CD4-positive, CD25-positive, alpha-beta regulatory T cell (primary cell): ENCODE data around the gene PLEKHA8. TPM values are rescaled to one million over a fixed set of nuclear protein-coding genes. Genes with fewer than 3 reads are reported as not detected.
"Not testable (repeated sequence)": the region's sequence is repeated elsewhere in the genome, so short reads cannot be mapped to it uniquely, and the experiment has no call there.

ENCODE experiments used
- ATAC-seq, 2 donors: fragments of 150-1000 bp; cut with Tn5 transposase; one replicate each; pipeline ENCODE4 v1.10.0; 2021; ENCODE audit warnings: low read depth in 2 of 2, moderate number of reproducible peaks in 2 of 2, moderate library complexity in 1 of 2
- DNase-seq, 3 donors: peaks; one replicate each; pipeline versions ENCODE4 v3.0.0 to v3.0.0-alpha.2; 2012 to 2022; ENCODE audit warnings: mixed read lengths in 1 of 3
- H3K27ac ChIP-seq: one replicate; pipeline ENCODE4 v1.7.0; 2013; ENCODE audit warnings: mild to moderate bottlenecking, low read length; ENCODE audit not compliant: insufficient read depth, poor library complexity, severe bottlenecking
- H3K27me3 ChIP-seq: one replicate; pipeline ENCODE4 v1.7.0; 2013; ENCODE audit warnings: low read length; ENCODE audit not compliant: control insufficient read depth, insufficient read depth
- H3K36me3 ChIP-seq: one replicate; pipeline ENCODE4 v1.7.0; 2013; ENCODE audit warnings: mild to moderate bottlenecking, low read length, moderate library complexity; ENCODE audit not compliant: control insufficient read depth, insufficient read depth
- H3K4me1 ChIP-seq: 2 replicates; pipeline ENCODE4 v1.7.0; 2013; ENCODE audit warnings: mild to moderate bottlenecking, low read length; ENCODE audit not compliant: insufficient read depth, control insufficient read depth, poor library complexity, severe bottlenecking
- H3K4me3 ChIP-seq: one replicate; pipeline ENCODE4 v1.7.0; 2013; ENCODE audit warnings: low read depth, mild to moderate bottlenecking, low read length, moderate library complexity
- H3K9me3 ChIP-seq, 2 experiments: 1 replicate in 1 of 2; 2 replicates in 1 of 2; pipeline ENCODE4 v1.7.0; 2013; ENCODE audit warnings: low read length in 2 of 2, mild to moderate bottlenecking in 1 of 2, moderate library complexity in 1 of 2; ENCODE audit not compliant: control insufficient read depth in 2 of 2
- H3K27ac Mint-ChIP-seq, 3 donors: one replicate each; pipeline ENCODE4 v1.8.0; 2020 to 2022; ENCODE audit warnings: mild to moderate bottlenecking in 3 of 3, mixed read lengths in 3 of 3, moderate library complexity in 2 of 3
- H3K27me3 Mint-ChIP-seq: one replicate; pipeline ENCODE4 v1.8.0; 2022; ENCODE audit warnings: mild to moderate bottlenecking, mixed read lengths
- H3K36me3 Mint-ChIP-seq: one replicate; pipeline ENCODE4 v1.8.0; 2020; ENCODE audit warnings: mixed read lengths
- H3K4me1 Mint-ChIP-seq, 4 donors: one replicate each; pipeline ENCODE4 v1.8.0; 2020 to 2022; ENCODE audit warnings: mixed read lengths in 4 of 4, mild to moderate bottlenecking in 1 of 4
- H3K4me3 Mint-ChIP-seq, 4 donors: one replicate each; pipeline ENCODE4 v1.8.0; 2020 to 2022; ENCODE audit warnings: mild to moderate bottlenecking in 4 of 4, mixed read lengths in 4 of 4, moderate library complexity in 3 of 4
- H3K9me3 Mint-ChIP-seq, 7 donors: one replicate each; pipeline ENCODE4 v1.8.0; 2020 to 2022; ENCODE audit warnings: mixed read lengths in 7 of 7, mild to moderate bottlenecking in 3 of 7, moderate library complexity in 2 of 7
- polyA plus RNA-seq, 4 donors: library from polyadenylated mRNA; unstranded; fragments of 300-500 nt; fragmentation: Illumina TruSeq; gene quantifications; one replicate each; pipeline ENCODE4 v1.2.3, GENCODE V29; 2021
- total RNA-seq: library from RNA; stranded (reverse); gene quantifications from one replicate; pipeline ENCODE4 v1.2.3, GENCODE V29; 2022

The PLEKHA8 gene
- total and polyA plus RNA-seq, 5 donors from 2014 or later = 3.1 to 15.2 (median 8.0) TPM

- no peak for DNase-seq
- H3K9me3 ChIP-seq = no peaks in the 10 kb centered on the region
- H3K27me3 ChIP-seq = no peaks in the 10 kb centered on the region
- Mint-ChIP-seq H3K4me1 (peaks cover 2 to 13% (median 11%) of the 10 kb centered on the region in 4 donors), H3K27ac (no peak overlapping the region), H3K27me3 (no peaks in the 10 kb centered on the region), H3K9me3 (no peaks in the 10 kb centered on the region), H3K4me3 (peak overlapping the region in 1 of 4 donors; percentile 13), H3K36me3 (peaks cover 42% of the 10 kb centered on the region)
- H3K4me1 ChIP-seq = no peaks in the 10 kb centered on the region
- H3K4me3 ChIP-seq = no peak overlapping the region
- H3K27ac ChIP-seq = no peak overlapping the region
- no peak for ATAC-seq
- peaks cover 21% of the 10 kb centered on the region for H3K36me3 ChIP-seq
Observed at GRCh38 chr7:30047124-30047523, 18.9 kb downstream of the PLEKHA8 start.

- no peak overlapping the region for H3K27ac Mint-ChIP-seq
- ATAC-seq (no peak), DNase-seq (no peak)
- H3K4me3 Mint-ChIP-seq = no peak overlapping the region
- Histone ChIP-seq H3K27ac (no peak overlapping the region), H3K4me1 (no peaks in the 10 kb centered on the region), H3K9me3 (no peaks in the 10 kb centered on the region), H3K4me3 (no peak overlapping the region), H3K27me3 (no peaks in the 10 kb centered on the region), H3K36me3 (peaks cover 21% of the 10 kb centered on the region)
- H3K4me1 Mint-ChIP-seq = peaks cover 0 to 13% (median 7%) of the 10 kb centered on the region in 4 donors
- H3K27me3 Mint-ChIP-seq = no peaks in the 10 kb centered on the region
- H3K36me3 Mint-ChIP-seq = peaks cover 42% of the 10 kb centered on the region
- no peaks in the 10 kb centered on the region for H3K9me3 Mint-ChIP-seq
Observed at GRCh38 chr7:30048582-30048981, 20.4 kb downstream of the PLEKHA8 start.

GRCh38 chr7:30049173-30049572, 21.0 kb downstream of the PLEKHA8 start:
- H3K4me3 Mint-ChIP-seq = no peak overlapping the region
- no peaks in the 10 kb centered on the region for H3K4me1 ChIP-seq
- H3K36me3 Mint-ChIP-seq = peaks cover 46% of the 10 kb centered on the region
- no peaks in the 10 kb centered on the region for H3K9me3 Mint-ChIP-seq
- peaks cover 21% of the 10 kb centered on the region for H3K36me3 ChIP-seq
- peaks cover 0 to 13% (median 6%) of the 10 kb centered on the region in 4 donors for H3K4me1 Mint-ChIP-seq
- H3K9me3 ChIP-seq = no peaks in the 10 kb centered on the region
- H3K27ac Mint-ChIP-seq = no peak overlapping the region
- H3K27me3 Mint-ChIP-seq = no peaks in the 10 kb centered on the region
- ATAC-seq = no peak
- no peak overlapping the region for H3K27ac ChIP-seq
- no peaks in the 10 kb centered on the region for H3K27me3 ChIP-seq
- no peak for DNase-seq
- no peak overlapping the region for H3K4me3 ChIP-seq

- H3K9me3 Mint-ChIP-seq = no peaks in the 10 kb centered on the region
- ATAC-seq (no peak), DNase-seq (no peak)
- peaks cover 0 to 13% (median 5%) of the 10 kb centered on the region in 4 donors for H3K4me1 Mint-ChIP-seq
- no peaks in the 10 kb centered on the region for H3K27me3 ChIP-seq
- no peak overlapping the region for H3K27ac Mint-ChIP-seq
- H3K36me3 ChIP-seq = peaks cover 20% of the 10 kb centered on the region
- no peaks in the 10 kb centered on the region for H3K27me3 Mint-ChIP-seq
- no peaks in the 10 kb centered on the region for H3K9me3 ChIP-seq
- H3K4me3 Mint-ChIP-seq = no peak overlapping the region
- H3K36me3 Mint-ChIP-seq = peaks cover 42% of the 10 kb centered on the region
- H3K27ac ChIP-seq = no peak overlapping the region
- no peak overlapping the region for H3K4me3 ChIP-seq
- H3K4me1 ChIP-seq = no peaks in the 10 kb centered on the region
Observed at GRCh38 chr7:30053068-30053467, 24.9 kb downstream of the PLEKHA8 start.

- Histone ChIP-seq H3K4me3 (no peak overlapping the region), H3K27ac (no peak overlapping the region), H3K4me1 (peaks cover 3% of the 10 kb centered on the region), H3K27me3 (no peaks in the 10 kb centered on the region), H3K36me3 (peaks cover 20% of the 10 kb centered on the region), H3K9me3 (no peaks in the 10 kb centered on the region)
- H3K9me3 Mint-ChIP-seq = no peaks in the 10 kb centered on the region
- no peak overlapping the region for H3K27ac Mint-ChIP-seq
- DNase-seq (no peak), ATAC-seq (no peak)
- H3K27me3 Mint-ChIP-seq = no peaks in the 10 kb centered on the region
- H3K4me3 Mint-ChIP-seq = no peak overlapping the region
- H3K36me3 Mint-ChIP-seq = peaks cover 32% of the 10 kb centered on the region
- peaks cover 5 to 11% (median 7%) of the 10 kb centered on the region in 4 donors for H3K4me1 Mint-ChIP-seq
Observed at GRCh38 chr7:30057741-30058140, 29.5 kb downstream of the PLEKHA8 start.

- H3K27ac Mint-ChIP-seq = peak overlapping the region in 1 of 3 donors; percentile 14
- H3K4me1 Mint-ChIP-seq = peaks cover 5 to 11% (median 8%) of the 10 kb centered on the region in 4 donors
- H3K27me3 ChIP-seq, H3K27ac ChIP-seq, H3K4me3 Mint-ChIP-seq, H3K9me3 Mint-ChIP-seq, H3K9me3 ChIP-seq, H3K4me3 ChIP-seq, H3K27me3 Mint-ChIP-seq, H3K4me1 ChIP-seq: not testable (repeated sequence)
- DNase-seq (peak; percentile 10 to 59 (median 52)), ATAC-seq (peak; percentile 85 to 86)
- peaks cover 12% of the 10 kb centered on the region for H3K36me3 ChIP-seq
- H3K36me3 Mint-ChIP-seq = peaks cover 34% of the 10 kb centered on the region
Observed at GRCh38 chr7:30061786-30062185, 33.6 kb downstream of the PLEKHA8 start.

- peak in 2 of 3 donors; percentile 37 to 59 for DNase-seq
Observed at GRCh38 chr7:30062587-30062986, 34.4 kb downstream of the PLEKHA8 start.

GRCh38 chr7:30065746-30066145, 37.5 kb downstream of the PLEKHA8 start:
- H3K36me3 ChIP-seq = peaks cover 4% of the 10 kb centered on the region
- no peak for DNase-seq
- no peaks in the 10 kb centered on the region for H3K27me3 ChIP-seq
- no peaks in the 10 kb centered on the region for H3K9me3 ChIP-seq
- Mint-ChIP-seq H3K36me3 (peaks cover 29% of the 10 kb centered on the region), H3K4me1 (peaks cover 5 to 11% (median 8%) of the 10 kb centered on the region in 4 donors), H3K4me3 (no peak overlapping the region), H3K27me3 (no peaks in the 10 kb centered on the region), H3K9me3 (no peaks in the 10 kb centered on the region), H3K27ac (no peak overlapping the region)
- no peak for ATAC-seq
- H3K27ac ChIP-seq = no peak overlapping the region
- H3K4me3 ChIP-seq = no peak overlapping the region
- peaks cover 3% of the 10 kb centered on the region for H3K4me1 ChIP-seq

More at GRCh38 chr7:30062587-30062986, 34.4 kb downstream of the PLEKHA8 start:
- H3K4me3 ChIP-seq = no peak overlapping the region
- H3K36me3 Mint-ChIP-seq = peaks cover 29% of the 10 kb centered on the region
- peaks cover 8% of the 10 kb centered on the region for H3K36me3 ChIP-seq
- H3K4me3 Mint-ChIP-seq = no peak overlapping the region
- H3K9me3 ChIP-seq = no peaks in the 10 kb centered on the region
- H3K27me3 Mint-ChIP-seq = no peaks in the 10 kb centered on the region
- no peaks in the 10 kb centered on the region for H3K27me3 ChIP-seq
- H3K27ac Mint-ChIP-seq = peak overlapping the region in 1 of 3 donors; percentile 44
- peak; percentile 54 to 64 for ATAC-seq
- H3K9me3 Mint-ChIP-seq = no peaks in the 10 kb centered on the region
- peaks cover 3% of the 10 kb centered on the region for H3K4me1 ChIP-seq
- H3K4me1 Mint-ChIP-seq = peaks cover 5 to 11% (median 8%) of the 10 kb centered on the region in 4 donors
- no peak overlapping the region for H3K27ac ChIP-seq
